PFSK-1 (cell line): Measurements from ENCODE around the gene PTH2.

Experiments used
- FOXP2 ChIP-seq: optimal IDR thresholded peaks from 2 replicates; pipeline ENCODE3; 2011; ENCODE audit warnings: borderline replicate concordance, control low read depth, inconsistent platforms; ENCODE audit not compliant: insufficient read depth; ENCODE audit errors: extremely low read length, extremely low read depth
- POLR2AphosphoS5 ChIP-seq: IDR thresholded peaks from 2 replicates; pipeline ENCODE4 v1.6.1; 2012; ENCODE audit warnings: low read depth, mild to moderate bottlenecking, control low read depth, low read length, moderate library complexity
- SIN3A ChIP-seq: IDR thresholded peaks from 2 replicates; pipeline ENCODE4 v1.6.1; 2012; ENCODE audit warnings: mild to moderate bottlenecking, low read length, moderate library complexity, borderline replicate concordance; ENCODE audit not compliant: insufficient read depth
- TAF1 ChIP-seq: IDR thresholded peaks from 2 replicates; pipeline ENCODE4 v1.6.1; 2012; ENCODE audit warnings: low read length, control low read depth, borderline replicate concordance; ENCODE audit not compliant: insufficient read depth
- TF ChIP-seq, protein P1 (sequence below), 2 experiments: IDR thresholded peaks; 2 replicates each; pipeline versions ENCODE4 v1.6.1 to v1.8.0; 2011 to 2012; ENCODE audit warnings: low read depth in 2 of 2, low read length in 2 of 2, control low read depth in 1 of 2, inconsistent platforms in 1 of 2, mild to moderate bottlenecking in 1 of 2, moderate library complexity in 1 of 2; ENCODE audit not compliant: insufficient read depth in 1 of 2

PTH2 gene

GRCh38 chr19:49387936-49388372 lies 35.3 kb downstream of the PTH2 start, which contains the start of gene KASH5:
Gene KASH5, plus strand, starts transcription at chr19:49388249. Its CDS starts 2,635 bp downstream, at chr19:49390884.
- TF ChIP-seq SIN3A (no peak), FOXP2 (no peak)
- TF ChIP-seq, protein P1, sequence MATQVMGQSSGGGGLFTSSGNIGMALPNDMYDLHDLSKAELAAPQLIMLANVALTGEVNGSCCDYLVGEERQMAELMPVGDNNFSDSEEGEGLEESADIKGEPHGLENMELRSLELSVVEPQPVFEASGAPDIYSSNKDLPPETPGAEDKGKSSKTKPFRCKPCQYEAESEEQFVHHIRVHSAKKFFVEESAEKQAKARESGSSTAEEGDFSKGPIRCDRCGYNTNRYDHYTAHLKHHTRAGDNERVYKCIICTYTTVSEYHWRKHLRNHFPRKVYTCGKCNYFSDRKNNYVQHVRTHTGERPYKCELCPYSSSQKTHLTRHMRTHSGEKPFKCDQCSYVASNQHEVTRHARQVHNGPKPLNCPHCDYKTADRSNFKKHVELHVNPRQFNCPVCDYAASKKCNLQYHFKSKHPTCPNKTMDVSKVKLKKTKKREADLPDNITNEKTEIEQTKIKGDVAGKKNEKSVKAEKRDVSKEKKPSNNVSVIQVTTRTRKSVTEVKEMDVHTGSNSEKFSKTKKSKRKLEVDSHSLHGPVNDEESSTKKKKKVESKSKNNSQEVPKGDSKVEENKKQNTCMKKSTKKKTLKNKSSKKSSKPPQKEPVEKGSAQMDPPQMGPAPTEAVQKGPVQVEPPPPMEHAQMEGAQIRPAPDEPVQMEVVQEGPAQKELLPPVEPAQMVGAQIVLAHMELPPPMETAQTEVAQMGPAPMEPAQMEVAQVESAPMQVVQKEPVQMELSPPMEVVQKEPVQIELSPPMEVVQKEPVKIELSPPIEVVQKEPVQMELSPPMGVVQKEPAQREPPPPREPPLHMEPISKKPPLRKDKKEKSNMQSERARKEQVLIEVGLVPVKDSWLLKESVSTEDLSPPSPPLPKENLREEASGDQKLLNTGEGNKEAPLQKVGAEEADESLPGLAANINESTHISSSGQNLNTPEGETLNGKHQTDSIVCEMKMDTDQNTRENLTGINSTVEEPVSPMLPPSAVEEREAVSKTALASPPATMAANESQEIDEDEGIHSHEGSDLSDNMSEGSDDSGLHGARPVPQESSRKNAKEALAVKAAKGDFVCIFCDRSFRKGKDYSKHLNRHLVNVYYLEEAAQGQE (IDR thresholded peaks at IDR 0.05; ENCODE audit: insufficient read depth in 1 of 2, low read depth in 2 of 2, low read length in 2 of 2) = no peak

DNA sequence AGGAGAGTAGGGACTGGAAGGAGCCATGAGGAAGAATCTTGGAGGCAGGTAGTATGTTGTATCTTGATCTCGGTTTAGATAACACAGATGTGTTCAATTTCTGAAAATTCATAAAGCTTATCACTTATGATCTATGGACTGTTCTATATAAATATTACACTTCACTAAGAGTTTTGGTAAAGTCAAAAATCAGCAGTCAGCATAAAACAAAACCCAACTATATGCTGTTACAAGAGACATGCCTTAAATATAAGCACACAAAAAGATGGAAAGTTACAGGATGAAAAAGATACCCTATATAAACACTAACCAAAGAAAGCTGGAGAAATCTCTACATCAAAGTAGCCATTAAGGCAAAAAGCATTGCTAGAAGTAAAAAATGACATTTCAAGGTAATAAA lies 39.6 kb downstream of the PTH2 start:
- TF ChIP-seq SIN3A (no peak), POLR2AphosphoS5 (no peak), FOXP2 (no peak), TAF1 (no peak)
- TF ChIP-seq, protein P1 (IDR thresholded peaks at IDR 0.05; ENCODE audit: insufficient read depth in 1 of 2, low read depth in 2 of 2, low read length in 2 of 2) = no peak

- TF ChIP-seq, protein P1 (IDR thresholded peaks at IDR 0.05; ENCODE audit: insufficient read depth in 1 of 2, low read depth in 2 of 2, low read length in 2 of 2) = no peak
- TF ChIP-seq SIN3A (no peak), FOXP2 (no peak), POLR2AphosphoS5 (no peak), TAF1 (no peak)
Observed at GRCh38 chr19:49382639-49383038, 40.6 kb downstream of the PTH2 start.

DNA sequence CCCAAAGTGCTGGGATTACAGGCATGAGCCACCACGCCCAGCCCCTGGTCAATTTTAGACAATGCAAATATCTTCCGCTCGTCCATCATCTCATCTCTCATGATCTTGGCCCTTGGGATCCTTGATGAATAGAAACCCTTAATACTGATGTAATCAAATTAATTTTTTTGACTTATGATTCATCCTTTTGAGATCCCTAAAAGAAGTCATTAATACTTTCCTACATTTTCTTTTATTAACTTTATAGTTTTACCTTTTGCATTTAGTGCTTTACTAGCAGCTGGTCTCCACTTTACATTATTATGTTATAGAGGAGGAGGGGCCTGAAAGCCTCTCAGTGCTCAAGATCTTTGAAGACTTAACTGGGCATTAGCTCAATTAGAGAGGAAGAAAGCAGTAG lies 42.9 kb downstream of the PTH2 start:
- TF ChIP-seq POLR2AphosphoS5 (no peak), SIN3A (no peak), TAF1 (no peak), FOXP2 (no peak)
- TF ChIP-seq, protein P1 (IDR thresholded peaks at IDR 0.05; ENCODE audit: insufficient read depth in 1 of 2, low read depth in 2 of 2, low read length in 2 of 2) = no peak

DNA sequence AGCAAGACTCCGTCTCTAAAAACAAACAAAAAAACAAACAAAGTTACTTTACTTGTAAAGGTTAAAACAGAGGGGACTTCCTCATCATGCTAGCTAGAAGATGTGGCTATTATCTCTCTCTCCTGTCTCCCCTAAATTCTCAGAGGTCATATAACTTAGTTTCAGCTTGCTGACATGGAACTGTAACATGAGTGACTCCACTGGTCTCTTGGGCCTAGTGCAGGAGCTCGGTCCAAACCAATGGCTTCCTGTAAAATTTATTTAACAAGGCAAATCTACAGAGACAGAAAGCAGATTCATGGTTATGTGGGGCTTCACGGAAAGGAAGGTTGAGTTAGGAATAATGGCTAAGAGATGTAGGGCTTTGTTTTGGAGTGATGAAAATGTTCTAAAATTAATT lies 44.7 kb downstream of the PTH2 start:
- TF ChIP-seq TAF1 = no peak
- no peak for TF ChIP-seq SIN3A
